H1 (cell line): ENCODE measurements around the gene FMNL2. TPM values are rescaled to one million over a fixed set of nuclear protein-coding genes. Genes with fewer than 3 reads are reported as not detected.

ENCODE experiments used
- CTCF ChIA-PET: fragments of 300-600 bp; sonication (Branson Sonifier 250); formaldehyde crosslinking; loops from one replicate; lab custom pipeline; 2021; ENCODE audit not compliant: partially characterized antibody; lab: Charles Lee
- POLR2A ChIA-PET: fragments of 300-600 bp; sonication (Branson Sonifier 250); formaldehyde crosslinking; loops from one replicate; lab custom pipeline; 2021; ENCODE audit warnings: inconsistent platforms; ENCODE audit not compliant: partially characterized antibody; lab: Charles Lee
- DNase-seq, 2 experiments: peaks; one replicate each; pipeline versions ENCODE4 v3.0.0 to v3.0.0-alpha.2; 2010 to 2022; ENCODE audit warnings: low spot score in 2 of 2, low read depth in 1 of 2, mixed read lengths in 1 of 2
- FAIRE-seq: peaks from 2 replicates; lab custom pipeline; 2011; peaks lifted over from hg19 to GRCh38; lab: Jason Lieb, UNC
- H2AFZ ChIP-seq: 2 replicates; pipeline ENCODE4 v1.8.1; 2012; ENCODE audit warnings: low read length, inconsistent platforms
- H2AK5ac ChIP-seq: 2 replicates; pipeline ENCODE4 v1.6.1; 2013; ENCODE audit warnings: low read depth, low read length
- H2BK120ac ChIP-seq: replicated peaks from 2 replicates; pipeline ENCODE3; 2013; ENCODE audit warnings: low read depth, low read length, inconsistent platforms
- H2BK12ac ChIP-seq: 2 replicates; pipeline ENCODE4 v1.6.1; 2013; ENCODE audit warnings: low read depth, low read length
- H2BK15ac ChIP-seq: 2 replicates; pipeline ENCODE4 v1.6.1; 2013; ENCODE audit warnings: low read length
- H2BK20ac ChIP-seq: 2 replicates; pipeline ENCODE4 v1.6.1; 2013; ENCODE audit warnings: low read length
- H2BK5ac ChIP-seq: 2 replicates; pipeline ENCODE4 v1.6.1; 2013; ENCODE audit warnings: low read depth, low read length
- H3K14ac ChIP-seq: 2 replicates; pipeline ENCODE4 v1.6.1; 2013; ENCODE audit warnings: inconsistent platforms; ENCODE audit not compliant: insufficient read length
- H3K18ac ChIP-seq: 2 replicates; pipeline ENCODE4 v1.6.1; 2013; ENCODE audit warnings: low read length; ENCODE audit errors: extremely low read depth
- H3K23ac ChIP-seq: 2 replicates; pipeline ENCODE4 v1.6.1; 2013; ENCODE audit warnings: inconsistent platforms; ENCODE audit not compliant: insufficient read length
- H3K23me2 ChIP-seq: 2 replicates; pipeline ENCODE4 v1.6.1; 2013; ENCODE audit warnings: low read depth, low read length
- H3K27ac ChIP-seq: 2 replicates; pipeline ENCODE4 v1.6.1; 2011; ENCODE audit warnings: low read depth, low read length, inconsistent platforms
- H3K27me3 ChIP-seq, 4 experiments: replicated peaks in 1 of 4; 1 replicate in 1 of 4; 2 replicates in 3 of 4; pipeline versions ENCODE4 v1.6.1 to v1.8.1; 2011 to 2013; ENCODE audit warnings: low read length in 3 of 4, mild to moderate bottlenecking in 3 of 4, inconsistent platforms in 2 of 4, mixed read lengths in 2 of 4, moderate library complexity in 1 of 4; ENCODE audit not compliant: control insufficient read depth in 3 of 4, insufficient read depth in 3 of 4; ENCODE audit errors: extremely low read depth in 1 of 4
- H3K36me3 ChIP-seq, 4 experiments: 2 replicates each; pipeline versions ENCODE4 v1.6.1 to v1.8.1; 2011 to 2013; ENCODE audit warnings: mild to moderate bottlenecking in 4 of 4, low read length in 3 of 4, moderate library complexity in 2 of 4, control low read depth in 1 of 4, inconsistent platforms in 1 of 4; ENCODE audit not compliant: insufficient read depth in 4 of 4, control insufficient read depth in 2 of 4
- H3K4ac ChIP-seq: replicated peaks from 2 replicates; pipeline ENCODE3; 2013; ENCODE audit warnings: low read length, low read depth, mixed read lengths, inconsistent platforms; ENCODE audit not compliant: insufficient read length
- H3K4me1 ChIP-seq, 4 experiments: replicated peaks in 1 of 4; 1 replicate in 1 of 4; 2 replicates in 3 of 4; pipeline versions ENCODE4 v1.6.1 to v1.8.1; 2011 to 2013; ENCODE audit warnings: low read length in 3 of 4, inconsistent platforms in 2 of 4, mixed read lengths in 1 of 4; ENCODE audit not compliant: insufficient read depth in 4 of 4, control insufficient read depth in 3 of 4
- H3K4me2 ChIP-seq, 2 experiments: 2 replicates each; pipeline versions ENCODE4 v1.6.1 to v1.8.1; 2011 to 2013; ENCODE audit warnings: low read depth in 2 of 2, low read length in 2 of 2, control low read depth in 1 of 2, inconsistent platforms in 1 of 2, mild to moderate bottlenecking in 1 of 2; ENCODE audit not compliant: insufficient read depth in 1 of 2
- H3K4me3 ChIP-seq, 4 experiments: fragments of 200-600, 300-600 bp in 1 of 4; sonication (generic), shearing (Covaris generic), sonication (Bioruptor Twin) in 1 of 4; 2 replicates each; pipeline versions ENCODE4 v1.5.1 to v1.8.1; 2011 to 2016; ENCODE audit warnings: low read length in 4 of 4, low read depth in 3 of 4, control low read depth in 2 of 4, inconsistent platforms in 2 of 4, mild to moderate bottlenecking in 2 of 4, mixed read lengths in 1 of 4, moderate library complexity in 1 of 4; ENCODE audit not compliant: insufficient read depth in 2 of 4; ENCODE audit errors: extremely low read depth in 1 of 4
- H3K56ac ChIP-seq: replicated peaks from 2 replicates; pipeline ENCODE3; 2013; ENCODE audit warnings: low read depth, mild to moderate bottlenecking, mixed read lengths, low read length, inconsistent platforms; ENCODE audit not compliant: insufficient read length
- H3K79me1 ChIP-seq: 2 replicates; pipeline ENCODE4 v1.6.1; 2013; ENCODE audit warnings: low read depth, low read length, control low read depth
- H3K79me2 ChIP-seq, 2 experiments: 2 replicates each; pipeline versions ENCODE4 v1.6.1 to v1.8.1; 2012 to 2013; ENCODE audit warnings: low read length in 2 of 2, mild to moderate bottlenecking in 2 of 2, inconsistent platforms in 1 of 2; ENCODE audit not compliant: insufficient read depth in 2 of 2, control insufficient read depth in 1 of 2
- H3K9ac ChIP-seq, 4 experiments: replicated peaks in 1 of 4; 1 replicate in 1 of 4; 2 replicates in 3 of 4; pipeline versions ENCODE4 v1.6.1 to v1.8.1; 2011 to 2013; ENCODE audit warnings: low read depth in 3 of 4, low read length in 3 of 4, control low read depth in 2 of 4, mild to moderate bottlenecking in 2 of 4, moderate library complexity in 2 of 4, inconsistent platforms in 1 of 4; ENCODE audit errors: extremely low read depth in 1 of 4
- H3K9me3 ChIP-seq, 2 experiments: 2 replicates each; pipeline versions ENCODE4 v1.6.1 to v1.8.1; 2012 to 2013; ENCODE audit warnings: mild to moderate bottlenecking in 2 of 2, moderate library complexity in 2 of 2, control low read depth in 1 of 2, inconsistent platforms in 1 of 2, low read depth in 1 of 2, low read length in 1 of 2, mixed read lengths in 1 of 2; ENCODE audit not compliant: insufficient read depth in 2 of 2
- H4K20me1 ChIP-seq, 2 experiments: replicated peaks in 1 of 2; 2 replicates each; pipeline versions ENCODE3 to v1.8.1; 2011 to 2013; ENCODE audit warnings: inconsistent platforms in 2 of 2, low read length in 2 of 2, mild to moderate bottlenecking in 1 of 2; ENCODE audit not compliant: insufficient read depth in 2 of 2, control insufficient read depth in 1 of 2
- H4K5ac ChIP-seq: 2 replicates; pipeline ENCODE4 v1.6.1; 2013; ENCODE audit warnings: low read length, low read depth, mixed read lengths, inconsistent platforms; ENCODE audit not compliant: insufficient read length
- H4K8ac ChIP-seq: 2 replicates; pipeline ENCODE4 v1.8.0; 2013; ENCODE audit warnings: mild to moderate bottlenecking, moderate library complexity, low read length, inconsistent platforms; ENCODE audit not compliant: insufficient read depth; ENCODE audit errors: extremely low read depth
- H4K91ac ChIP-seq: replicated peaks from 2 replicates; pipeline ENCODE3; 2013; ENCODE audit warnings: low read length, mixed read lengths, inconsistent platforms; ENCODE audit not compliant: insufficient read length
- ASH2L ChIP-seq: fragments of 200-600, 300-600 bp; sonication (generic); IDR thresholded peaks from one replicate; pipeline ENCODE4 v1.7.1; 2017; ENCODE audit warnings: low read length
- ATF2 ChIP-seq: IDR thresholded peaks from 2 replicates; pipeline ENCODE4 v1.6.1; 2012; ENCODE audit warnings: low read length, inconsistent platforms
- HDAC6 ChIP-seq: IDR thresholded peaks from one replicate; pipeline ENCODE4 v1.7.1; 2012; ENCODE audit warnings: low read depth, mild to moderate bottlenecking, inconsistent platforms, low read length, moderate library complexity
- JUND ChIP-seq: IDR thresholded peaks from 2 replicates; pipeline ENCODE4 v1.6.1; 2011; ENCODE audit warnings: mild to moderate bottlenecking, improper control_type of control experiment, low read length
- KDM4A ChIP-seq: IDR thresholded peaks from one replicate; pipeline ENCODE4 v1.7.1; 2012; ENCODE audit warnings: low read depth, mild to moderate bottlenecking, moderate library complexity, low read length, inconsistent platforms; ENCODE audit not compliant: severe bottlenecking
- MAX ChIP-seq: IDR thresholded peaks from 2 replicates; pipeline ENCODE4 v1.6.1; 2012; ENCODE audit warnings: inconsistent platforms
- RAD21 ChIP-seq, 2 experiments: IDR thresholded peaks in 1 of 2; conservative IDR thresholded peaks in 1 of 2; 2 replicates each; pipeline ENCODE4 v1.6.1; 2011; ENCODE audit warnings: low read depth in 2 of 2, low read length in 2 of 2, improper control_type of control experiment in 1 of 2, inconsistent platforms in 1 of 2, mild to moderate bottlenecking in 1 of 2, moderate library complexity in 1 of 2
- SUZ12 ChIP-seq: fragments of 200-600 bp; sonication (generic); IDR thresholded peaks from 2 replicates; pipeline ENCODE4 v1.6.1; 2012; ENCODE audit warnings: mild to moderate bottlenecking, inconsistent platforms, low read length, moderate library complexity, mixed read lengths
- USF2 ChIP-seq: IDR thresholded peaks from 2 replicates; pipeline ENCODE4 v1.6.1; 2011; ENCODE audit warnings: low read length, improper control_type of control experiment
- ZNF274 ChIP-seq: IDR thresholded peaks from 2 replicates; pipeline ENCODE4 v1.7.0; 2012; ENCODE audit warnings: low read length, borderline replicate concordance; ENCODE audit errors: extremely low read depth
- WGBS, 2 experiments: shearing (Covaris generic) in 1 of 2; methylation state at CpG; one replicate each; pipeline versions ENCODE4 v1.1.6 to v1.1.7; 2013 to 2015; ENCODE audit warnings: low lambda C conversion rate in 2 of 2, mixed read lengths in 2 of 2, inconsistent platforms in 1 of 2, low coverage in 1 of 2, missing lambda C conversion rate in 1 of 2; ENCODE audit not compliant: insufficient replicate concordance in 2 of 2, insufficient coverage in 1 of 2, insufficient read length in 1 of 2; ENCODE audit errors: extremely low coverage in 1 of 2, missing lambda C conversion rate in 1 of 2; 5-methylcytosine and 5-hydroxymethylcytosine counted together
- polyA plus RNA-seq, 7 experiments: library from polyadenylated mRNA; depleted of rRNA in 3 of 7; stranded (reverse) in 5 of 7; unstranded in 2 of 7; fragments of >200 nt in 5 of 7; fragments of 200-250 nt in 2 of 7; gene quantifications; 1 replicate in 5 of 7; 2 replicates in 1 of 7; 4 replicates in 1 of 7; pipeline versions ENCODE4 v1.2.1 to v1.2.3, GENCODE V29; 2011 to 2013; ENCODE audit warnings: missing spikeins in 2 of 7, mixed read lengths in 2 of 7
- total RNA-seq: library from RNA; stranded (reverse); fragmentation: NEBNext Ultra II Directional; extraction: Animal tissue kit (Norgen Biotek cat#: 25700); gene quantifications from 2 replicates; pipeline ENCODE4 v1.2.1, GENCODE V29; 2021

FMNL2 gene
- total and polyA plus RNA-seq, 2 of the 8 experiments (the other 6 are each of a cell fraction or from before 2014, with no cell fraction given): 15.5 to 45.1 TPM

- no peak overlapping the region for H2BK12ac ChIP-seq
- no peak for FAIRE-seq
Observed at GRCh38 chr2:152622219-152622618, 287.2 kb downstream of the FMNL2 start.

More at GRCh38 chr2:152622219-152622618, 287.2 kb downstream of the FMNL2 start:
- Histone ChIP-seq H3K9me3 (no peaks in the 10 kb centered on the region), H3K23me2 (no peaks in the 10 kb centered on the region), H3K23ac (no peak overlapping the region), H4K8ac (no peak overlapping the region), H3K27me3 (no peaks in the 10 kb centered on the region), H3K56ac (no peak overlapping the region), H2AK5ac (no peak overlapping the region), H4K5ac (no peak overlapping the region), H3K79me1 (no peaks in the 10 kb centered on the region), H3K4ac (no peak overlapping the region), H3K4me3 (no peak overlapping the region), H3K27ac (no peak overlapping the region), H3K14ac (no peak overlapping the region), H2BK120ac (no peak overlapping the region), H2BK15ac (no peak overlapping the region), H3K79me2 (no peaks in the 10 kb centered on the region), H3K18ac (no peak overlapping the region), H3K36me3 (peaks cover 6 to 37% (median 30%) of the 10 kb centered on the region in 4 experiments), H4K20me1 (no peaks in the 10 kb centered on the region), H3K4me1 (no peaks in the 10 kb centered on the region), H3K9ac (no peak overlapping the region), H2AFZ (no peak overlapping the region), H2BK5ac (no peak overlapping the region), H3K4me2 (no peak overlapping the region), H4K91ac (no peak overlapping the region), H2BK20ac (no peak overlapping the region)
- ChIA-PET POLR2A (no interaction called here), CTCF (no interaction called here)
- no peak for DNase-seq
- no peak for TF ChIP-seq ZNF274
- no peak for TF ChIP-seq RAD21 (IDR thresholded peaks at IDR 0.05 in 1 of 2, conservative IDR thresholded peaks at IDR 0.05 in 1 of 2; ENCODE audit: low read depth in 2 of 2, low read length in 2 of 2)
- no peak for TF ChIP-seq USF2
- TF ChIP-seq SUZ12: no peak
- no peak for TF ChIP-seq MAX
- TF ChIP-seq HDAC6: no peak
- no peak for TF ChIP-seq JUND
- TF ChIP-seq ASH2L: no peak
- TF ChIP-seq KDM4A: no peak
- TF ChIP-seq ATF2: no peak
- 86% methylated on average over 3 of the region's 3 CpGs; no CpG with 5 or more reads in 1 of the 2 experiments for WGBS, 2 experiments
